Activated naive CD8-positive, alpha-beta T cell (primary cell): ENCODE data around the gene TMEM184A.

Experiments
- H3K27ac Mint-ChIP-seq: one replicate; pipeline ENCODE4 v1.8.0; 2021; ENCODE audit warnings: mixed read lengths
- H3K27me3 Mint-ChIP-seq: one replicate; pipeline ENCODE4 v1.8.0; 2021; ENCODE audit warnings: mixed read lengths
- H3K36me3 Mint-ChIP-seq: one replicate; pipeline ENCODE4 v1.8.0; 2021; ENCODE audit warnings: mixed read lengths
- H3K4me1 Mint-ChIP-seq: one replicate; pipeline ENCODE4 v1.8.0; 2021; ENCODE audit warnings: low read depth, mixed read lengths
- H3K4me3 Mint-ChIP-seq: one replicate; pipeline ENCODE4 v1.8.0; 2021; ENCODE audit warnings: mild to moderate bottlenecking, mixed read lengths
- H3K9me3 Mint-ChIP-seq: one replicate; pipeline ENCODE4 v1.8.0; 2021; ENCODE audit warnings: low read depth, mixed read lengths

Gene TMEM184A

GRCh38 chr7:1544178-1544895, 11.7 kb downstream of the TMEM184A start:
- no peak overlapping the region for H3K27ac Mint-ChIP-seq

DNA sequence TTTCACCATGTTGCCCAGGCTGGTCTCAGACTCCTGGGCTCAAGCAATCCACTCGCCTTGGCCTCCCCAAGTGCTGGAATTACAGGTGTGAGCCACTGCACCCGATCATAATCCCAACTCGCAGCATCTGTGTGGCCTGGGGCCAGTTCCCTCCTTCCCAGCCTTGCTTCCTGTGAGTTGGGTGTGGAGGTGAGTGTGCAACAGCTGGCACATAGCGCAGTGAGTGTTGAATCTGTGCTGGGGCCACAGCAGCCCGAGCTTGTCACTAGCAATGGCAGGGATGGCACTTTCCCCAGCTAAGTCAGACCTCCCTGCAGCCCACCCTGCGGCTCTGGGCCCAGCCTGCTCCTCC, 12.2 kb downstream of the TMEM184A start:
- Mint-ChIP-seq H3K27me3 (no peaks in the 10 kb centered on the region), H3K9me3 (no peaks in the 10 kb centered on the region), H3K36me3 (no peaks in the 10 kb centered on the region), H3K4me1 (peaks cover 3% of the 10 kb centered on the region), H3K27ac (no peak overlapping the region), H3K4me3 (no peak overlapping the region)

More at GRCh38 chr7:1544178-1544895, 11.7 kb downstream of the TMEM184A start:
- no peak overlapping the region for H3K4me3 Mint-ChIP-seq
- H3K4me1 Mint-ChIP-seq, result peaks cover 3% of the 10 kb centered on the region
- H3K9me3 Mint-ChIP-seq, result no peaks in the 10 kb centered on the region
- H3K36me3 Mint-ChIP-seq, result no peaks in the 10 kb centered on the region
- H3K27me3 Mint-ChIP-seq, result no peaks in the 10 kb centered on the region

GRCh38 chr7:1542841-1543747, 12.9 kb downstream of the TMEM184A start:
- Mint-ChIP-seq H3K27ac (no peak overlapping the region), H3K9me3 (no peaks in the 10 kb centered on the region), H3K36me3 (no peaks in the 10 kb centered on the region), H3K4me3 (no peak overlapping the region), H3K4me1 (no peaks in the 10 kb centered on the region), H3K27me3 (no peaks in the 10 kb centered on the region)

- Mint-ChIP-seq H3K27me3 (no peaks in the 10 kb centered on the region), H3K4me1 (peaks cover 1% of the 10 kb centered on the region), H3K9me3 (no peaks in the 10 kb centered on the region), H3K4me3 (no peak overlapping the region), H3K36me3 (no peaks in the 10 kb centered on the region), H3K27ac (no peak overlapping the region)
Observed at GRCh38 chr7:1542329-1542728, 13.7 kb downstream of the TMEM184A start.

- Mint-ChIP-seq H3K27me3 (no peaks in the 10 kb centered on the region), H3K36me3 (no peaks in the 10 kb centered on the region), H3K27ac (peak overlapping the region; percentile 54), H3K9me3 (no peaks in the 10 kb centered on the region), H3K4me1 (peaks cover 1% of the 10 kb centered on the region), H3K4me3 (no peak overlapping the region)
Observed at GRCh38 chr7:1541431-1542162, 14.4 kb downstream of the TMEM184A start.

DNA sequence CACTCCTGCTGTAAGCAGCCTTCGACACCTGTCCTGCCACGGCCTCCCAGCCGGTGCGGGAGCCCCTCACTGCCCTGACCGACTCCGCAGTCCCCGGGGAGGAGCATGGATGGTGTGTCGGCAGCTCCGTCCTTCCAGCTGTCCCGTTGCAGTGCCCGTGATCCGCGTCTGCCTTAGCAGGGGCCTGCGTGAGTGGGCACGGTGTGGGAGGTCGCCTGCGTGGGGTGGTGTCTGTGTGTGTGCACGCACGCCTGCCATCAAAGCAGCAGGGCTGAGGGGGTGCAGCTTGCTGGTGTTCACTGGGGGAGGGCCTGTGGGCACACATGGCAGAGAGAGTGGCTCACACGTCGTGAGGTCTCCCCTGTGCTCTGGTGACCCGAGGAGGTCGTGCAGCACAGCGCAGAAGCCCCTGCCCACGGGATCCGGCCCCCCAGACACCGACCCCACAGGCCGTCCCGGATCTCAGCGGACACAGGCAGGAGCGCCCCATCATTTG, 15.2 kb downstream of the TMEM184A start:
- Mint-ChIP-seq H3K27ac (no peak overlapping the region), H3K4me3 (no peak overlapping the region), H3K4me1 (peaks cover 6% of the 10 kb centered on the region), H3K27me3 (no peaks in the 10 kb centered on the region), H3K9me3 (no peaks in the 10 kb centered on the region), H3K36me3 (no peaks in the 10 kb centered on the region)

DNA sequence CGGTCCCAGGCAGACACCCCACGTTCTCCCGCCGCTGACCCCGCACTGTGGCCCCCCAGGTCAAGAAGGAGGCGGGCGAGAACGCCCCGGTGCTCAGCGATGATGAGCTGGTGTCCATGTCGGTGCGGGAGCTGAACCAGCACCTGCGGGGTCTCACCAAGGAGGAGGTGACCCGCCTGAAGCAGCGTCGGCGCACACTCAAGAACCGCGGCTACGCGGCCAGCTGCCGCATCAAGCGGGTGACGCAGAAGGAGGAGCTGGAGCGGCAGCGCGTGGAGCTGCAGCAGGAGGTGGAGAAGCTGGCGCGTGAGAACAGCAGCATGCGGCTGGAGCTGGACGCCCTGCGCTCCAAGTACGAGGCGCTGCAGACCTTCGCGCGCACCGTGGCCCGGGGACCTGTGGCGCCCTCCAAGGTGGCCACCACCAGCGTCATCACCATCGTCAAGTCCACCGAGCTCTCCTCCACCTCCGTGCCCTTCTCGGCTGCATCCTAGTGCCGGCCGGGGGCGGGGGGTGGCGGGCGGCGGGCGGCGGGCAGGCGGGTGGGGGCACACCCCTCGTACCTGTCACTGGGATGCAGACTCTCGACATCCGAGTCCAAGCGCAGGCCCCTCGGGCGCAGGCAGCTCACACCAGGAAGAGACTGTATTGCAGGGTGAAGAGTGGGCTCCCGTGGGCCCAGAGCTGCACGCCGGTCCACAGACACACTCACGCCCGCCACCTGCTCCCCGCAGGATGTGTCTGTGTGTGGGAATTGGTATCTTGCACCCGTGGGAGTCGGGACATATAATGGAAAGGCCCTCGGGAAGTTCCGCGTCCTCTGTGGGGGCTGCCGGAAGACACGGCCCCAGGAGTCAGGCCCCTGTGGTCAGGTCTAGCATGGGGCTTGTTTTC, 15.9 kb downstream of the TMEM184A start:
- no peak overlapping the region for H3K4me3 Mint-ChIP-seq
- no peaks in the 10 kb centered on the region for H3K36me3 Mint-ChIP-seq
- H3K27ac Mint-ChIP-seq, result no peak overlapping the region
- no peaks in the 10 kb centered on the region for H3K9me3 Mint-ChIP-seq
- peaks cover 6% of the 10 kb centered on the region for H3K4me1 Mint-ChIP-seq
- H3K27me3 Mint-ChIP-seq, result no peaks in the 10 kb centered on the region

- Mint-ChIP-seq H3K4me1 (peaks cover 6% of the 10 kb centered on the region), H3K27ac (no peak overlapping the region), H3K4me3 (no peak overlapping the region), H3K36me3 (no peaks in the 10 kb centered on the region), H3K27me3 (no peaks in the 10 kb centered on the region), H3K9me3 (no peaks in the 10 kb centered on the region)
Observed at GRCh38 chr7:1539181-1539881, 16.7 kb downstream of the TMEM184A start.

DNA sequence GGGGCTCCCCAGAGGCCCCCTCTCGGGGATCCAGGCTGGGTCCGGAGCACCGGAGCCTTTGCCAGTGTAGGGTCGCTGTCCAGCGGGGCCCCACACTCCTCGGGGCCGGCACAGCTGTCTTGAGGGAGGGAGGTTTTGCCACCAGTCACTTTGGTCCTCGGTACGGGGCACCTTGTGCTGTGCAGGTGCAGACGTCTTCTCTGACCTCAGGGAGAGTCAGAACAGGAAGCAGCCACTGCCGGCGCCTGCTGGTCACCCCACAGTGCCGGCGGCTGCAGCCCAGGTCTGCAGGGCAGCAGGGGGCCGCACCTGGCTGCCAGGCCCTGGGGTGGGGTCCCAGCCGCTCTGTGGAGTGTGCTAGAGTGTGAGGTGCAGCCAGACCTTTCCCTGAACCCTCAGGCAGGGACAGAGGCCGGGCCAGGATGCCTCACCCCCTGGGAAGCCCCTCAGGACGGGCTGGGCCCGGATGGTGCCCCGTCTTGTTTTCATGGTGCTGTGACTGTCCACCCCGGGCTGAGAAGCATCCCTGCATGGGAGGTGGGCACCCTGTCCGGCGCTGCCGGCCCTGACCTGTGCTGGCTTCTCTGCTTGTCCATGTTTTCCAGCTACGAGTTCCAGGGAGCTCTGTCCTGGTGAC, 17.3 kb downstream of the TMEM184A start:
- H3K36me3 Mint-ChIP-seq, result no peaks in the 10 kb centered on the region

GRCh38 chr7:1537535-1538412, 18.2 kb downstream of the TMEM184A start:
- H3K4me1 Mint-ChIP-seq, result peaks cover 16% of the 10 kb centered on the region
- H3K27ac Mint-ChIP-seq, result peak overlapping the region; percentile 66
- H3K4me3 Mint-ChIP-seq, result no peak overlapping the region
- no peaks in the 10 kb centered on the region for H3K27me3 Mint-ChIP-seq
- H3K36me3 Mint-ChIP-seq, result no peaks in the 10 kb centered on the region
- no peaks in the 10 kb centered on the region for H3K9me3 Mint-ChIP-seq

More for the DNA sequence above, 17.3 kb downstream of the TMEM184A start:
- Mint-ChIP-seq H3K4me3 (no peak overlapping the region), H3K9me3 (no peaks in the 10 kb centered on the region), H3K27ac (no peak overlapping the region), H3K4me1 (peaks cover 7% of the 10 kb centered on the region), H3K27me3 (no peaks in the 10 kb centered on the region)

DNA sequence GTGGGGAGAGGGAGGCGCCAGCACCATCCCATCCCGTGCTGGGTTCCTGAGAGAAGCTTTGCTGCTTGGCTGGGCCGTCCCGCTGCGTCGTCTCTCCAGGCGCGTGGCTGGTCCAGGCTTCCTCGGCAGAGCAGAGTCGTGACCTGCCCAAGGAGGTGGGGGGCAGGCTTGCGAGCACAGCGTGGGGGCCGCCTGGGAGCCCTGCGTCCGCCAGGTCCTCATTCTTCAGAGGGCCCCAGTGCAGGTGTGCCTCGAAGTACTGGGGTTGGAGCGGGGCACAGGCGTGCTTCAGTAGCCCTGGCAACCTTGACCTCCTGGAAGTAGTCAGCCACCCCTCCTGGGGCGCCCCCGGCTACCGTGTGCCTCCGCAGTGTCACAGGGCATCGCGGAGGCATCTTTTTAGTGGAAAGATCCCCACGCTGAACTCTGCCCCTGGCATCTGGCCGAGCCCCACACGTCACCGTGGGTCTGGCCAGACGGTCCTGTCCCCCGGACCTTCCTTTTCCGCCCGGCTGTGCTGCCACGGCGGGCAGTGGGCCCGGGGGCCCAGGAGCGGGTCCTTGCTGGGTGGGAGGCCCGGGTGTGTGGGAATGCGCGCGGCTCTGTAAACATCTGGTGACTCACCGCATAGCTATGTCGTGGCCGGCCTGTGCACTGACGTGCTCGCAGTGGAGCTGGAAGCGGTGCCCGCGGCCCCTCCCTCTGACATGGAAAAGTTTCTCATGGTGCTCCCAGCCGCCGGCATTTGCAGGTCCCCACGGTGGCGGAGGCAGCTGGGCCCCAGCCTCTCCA, 19.1 kb downstream of the TMEM184A start:
- H3K36me3 Mint-ChIP-seq, result no peaks in the 10 kb centered on the region
- H3K4me1 Mint-ChIP-seq, result peaks cover 21% of the 10 kb centered on the region
- no peaks in the 10 kb centered on the region for H3K9me3 Mint-ChIP-seq
- no peak overlapping the region for H3K27ac Mint-ChIP-seq
- H3K4me3 Mint-ChIP-seq, result no peak overlapping the region
- no peaks in the 10 kb centered on the region for H3K27me3 Mint-ChIP-seq

DNA sequence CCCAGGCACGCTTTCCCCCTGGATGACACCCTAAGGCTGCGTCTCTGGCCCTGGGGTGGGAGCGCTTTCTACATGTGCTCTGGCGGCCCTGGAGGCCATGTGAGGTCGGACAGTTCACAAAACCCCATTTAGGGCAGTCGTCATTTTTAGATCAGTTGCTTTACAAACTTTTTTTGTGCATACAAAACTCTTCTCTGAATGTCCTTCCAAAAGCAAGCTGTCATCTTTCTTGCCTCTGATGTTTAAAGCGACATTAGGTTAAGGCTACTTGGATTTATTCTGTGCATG, 19.6 kb downstream of the TMEM184A start:
- Mint-ChIP-seq H3K27ac (no peak overlapping the region), H3K9me3 (no peaks in the 10 kb centered on the region), H3K4me1 (peaks cover 21% of the 10 kb centered on the region), H3K27me3 (no peaks in the 10 kb centered on the region), H3K4me3 (no peak overlapping the region), H3K36me3 (no peaks in the 10 kb centered on the region)
